Measurements from ENCODE around the gene KLHL25.
A peak's percentile ranks its signal among the peaks of the same experiment; 100 is the strongest.
"Not testable (repeated sequence)": the region's sequence is repeated elsewhere in the genome, so short reads cannot be mapped to it uniquely, and the experiment has no call there.

The KLHL25 gene

DNA sequence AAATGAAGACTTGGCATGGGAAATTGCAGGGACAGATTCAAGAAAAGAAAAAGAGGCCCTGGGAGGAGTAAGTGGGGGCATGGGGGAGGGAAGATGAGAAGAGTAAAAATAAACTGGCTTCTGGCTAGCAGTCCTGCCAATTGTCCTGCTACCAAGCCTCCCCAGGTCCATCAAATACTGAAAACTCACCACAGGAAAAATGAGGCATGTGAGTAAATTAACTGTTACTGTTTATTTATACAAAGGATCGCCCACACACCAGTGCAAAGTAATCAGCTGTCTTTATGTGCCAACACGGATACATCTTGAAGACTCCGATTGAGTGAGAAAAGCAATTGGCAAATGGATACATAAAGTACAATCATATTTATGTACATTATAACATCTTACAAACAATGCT, 10.7 kb upstream of the KLHL25 start:
- H3K4me3 ChIP-seq (ENCODE audit: low read depth, low read length): no peak overlapping the region
- TF ChIP-seq, protein P1, sequence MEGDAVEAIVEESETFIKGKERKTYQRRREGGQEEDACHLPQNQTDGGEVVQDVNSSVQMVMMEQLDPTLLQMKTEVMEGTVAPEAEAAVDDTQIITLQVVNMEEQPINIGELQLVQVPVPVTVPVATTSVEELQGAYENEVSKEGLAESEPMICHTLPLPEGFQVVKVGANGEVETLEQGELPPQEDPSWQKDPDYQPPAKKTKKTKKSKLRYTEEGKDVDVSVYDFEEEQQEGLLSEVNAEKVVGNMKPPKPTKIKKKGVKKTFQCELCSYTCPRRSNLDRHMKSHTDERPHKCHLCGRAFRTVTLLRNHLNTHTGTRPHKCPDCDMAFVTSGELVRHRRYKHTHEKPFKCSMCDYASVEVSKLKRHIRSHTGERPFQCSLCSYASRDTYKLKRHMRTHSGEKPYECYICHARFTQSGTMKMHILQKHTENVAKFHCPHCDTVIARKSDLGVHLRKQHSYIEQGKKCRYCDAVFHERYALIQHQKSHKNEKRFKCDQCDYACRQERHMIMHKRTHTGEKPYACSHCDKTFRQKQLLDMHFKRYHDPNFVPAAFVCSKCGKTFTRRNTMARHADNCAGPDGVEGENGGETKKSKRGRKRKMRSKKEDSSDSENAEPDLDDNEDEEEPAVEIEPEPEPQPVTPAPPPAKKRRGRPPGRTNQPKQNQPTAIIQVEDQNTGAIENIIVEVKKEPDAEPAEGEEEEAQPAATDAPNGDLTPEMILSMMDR (IDR thresholded peaks at IDR 0.05; ENCODE audit: control insufficient read depth, extremely low read depth, insufficient read depth): no peak
- no peak for DNase-seq (ENCODE audit: low read depth)

DNA sequence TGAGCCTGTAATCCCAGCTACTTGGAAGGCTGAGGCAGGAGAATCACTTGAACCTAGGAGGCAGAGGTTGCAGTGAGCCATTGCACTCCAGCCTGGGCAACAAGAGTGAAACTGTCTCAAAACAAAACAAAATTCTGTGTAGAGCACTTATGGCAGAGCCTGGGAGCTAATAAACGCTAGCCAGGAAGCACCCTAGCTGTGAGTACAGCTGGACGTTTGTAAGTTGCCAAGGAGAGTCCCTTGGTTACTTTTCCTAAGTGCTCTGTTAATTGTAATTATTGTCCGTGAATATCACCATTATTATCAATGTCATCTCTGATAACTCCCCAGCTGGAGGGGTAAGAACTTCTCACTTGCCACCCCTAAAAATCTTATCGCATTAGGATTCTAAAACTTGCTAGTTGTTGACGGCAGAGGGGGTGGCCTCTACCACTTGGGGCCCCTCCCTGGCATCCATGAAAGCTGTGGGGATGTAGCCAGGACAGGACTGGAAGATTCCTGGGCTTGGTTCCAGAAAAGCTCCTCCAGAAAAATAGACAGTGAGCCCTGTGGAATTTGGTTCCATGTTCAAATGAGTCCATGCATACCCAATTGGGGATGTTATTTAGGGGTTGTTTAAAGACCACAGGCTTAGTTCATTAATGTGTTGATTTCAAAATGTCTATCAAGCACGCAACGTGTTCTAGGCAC, 9.9 kb upstream of the KLHL25 start:
- H3K4me3 ChIP-seq (ENCODE audit: low read depth, low read length): no peak overlapping the region
- TF ChIP-seq, protein P1 (IDR thresholded peaks at IDR 0.05; ENCODE audit: control insufficient read depth, extremely low read depth, insufficient read depth): no peak
- no peak for DNase-seq (ENCODE audit: low read depth)

DNA sequence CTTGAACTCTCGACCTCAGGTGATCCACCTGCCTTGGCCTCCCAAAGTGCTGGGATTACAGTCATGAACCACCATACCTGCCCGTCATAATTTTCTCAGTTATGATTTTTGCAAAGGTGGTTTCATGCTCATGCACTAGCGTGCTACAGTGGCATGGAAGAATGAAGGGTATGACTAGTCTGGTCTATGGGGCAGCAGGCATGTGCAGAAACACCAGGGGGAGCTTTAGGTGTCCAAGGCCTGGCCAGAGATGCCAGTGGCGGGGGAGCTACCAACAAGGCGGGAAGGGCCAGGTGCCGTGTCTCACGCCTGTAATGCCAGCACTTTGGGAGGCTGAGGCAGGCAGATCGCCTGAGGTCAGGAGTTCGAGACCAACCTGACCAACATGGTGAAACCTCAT, 7.9 kb upstream of the KLHL25 start:
- TF ChIP-seq, protein P1 (IDR thresholded peaks at IDR 0.05; ENCODE audit: control insufficient read depth, extremely low read depth, insufficient read depth): peak; percentile 17; the same call in 1 of the 2 replicates
- DNase-seq (ENCODE audit: low read depth); H3K4me3 ChIP-seq (ENCODE audit: low read depth, low read length): not testable (repeated sequence)

DNA sequence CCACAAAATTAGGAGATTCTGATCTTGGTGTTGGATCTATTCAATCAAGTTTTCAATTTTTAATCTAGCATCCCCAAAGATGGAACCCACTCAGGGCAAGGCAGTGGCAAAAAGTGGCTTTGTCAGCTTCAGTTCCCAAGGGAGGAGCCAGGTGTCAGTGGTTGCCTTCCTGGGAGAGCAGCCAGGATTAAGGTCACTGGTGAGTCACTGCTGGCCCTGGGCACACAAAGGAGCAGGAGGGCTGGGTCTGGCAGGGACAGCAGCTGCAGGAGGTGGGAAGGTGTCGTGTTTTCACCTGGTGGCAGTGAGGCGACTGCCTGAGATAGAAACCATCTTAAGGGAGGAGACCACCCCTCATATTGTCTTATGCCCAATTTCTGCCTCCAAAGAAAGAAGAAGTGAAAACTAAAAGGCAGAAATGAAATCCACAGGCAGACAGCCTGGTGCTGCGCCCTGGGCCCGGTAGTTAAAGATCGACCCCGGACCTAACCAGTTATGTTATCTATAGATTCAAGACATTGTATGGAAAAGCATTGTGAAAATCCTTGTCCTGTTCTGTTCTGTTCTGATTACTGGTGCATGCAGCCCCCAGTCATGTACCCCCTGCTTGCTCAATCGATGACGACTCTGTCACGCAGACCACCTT, 5.9 kb upstream of the KLHL25 start:
- TF ChIP-seq, protein P1 (IDR thresholded peaks at IDR 0.05; ENCODE audit: control insufficient read depth, extremely low read depth, insufficient read depth): peak; percentile 57
- DNase-seq (ENCODE audit: low read depth): peak; percentile 95
- H3K4me3 ChIP-seq (ENCODE audit: low read depth, low read length): no peak overlapping the region

DNA sequence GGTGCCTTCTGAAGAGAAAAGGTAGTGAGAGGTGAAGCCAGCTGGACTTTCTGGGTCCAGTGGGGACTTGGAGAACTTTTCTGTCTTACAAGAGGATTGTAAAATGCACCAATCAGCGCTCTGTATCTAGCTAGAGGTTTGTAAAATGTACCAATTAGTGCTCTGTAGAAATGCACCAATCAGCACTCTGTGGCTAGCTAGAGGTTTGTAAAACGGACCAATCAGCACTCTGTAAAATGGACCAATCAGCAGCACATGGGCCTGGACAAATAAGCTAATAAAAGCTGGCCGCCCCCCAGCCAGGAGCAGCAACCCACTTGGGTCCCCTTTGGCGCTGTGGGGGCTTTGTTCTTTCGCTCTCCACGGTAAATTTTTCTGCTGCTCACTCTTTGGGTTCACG, 1.6 kb upstream of the KLHL25 start:
- DNase-seq (ENCODE audit: low read depth); H3K4me3 ChIP-seq (ENCODE audit: low read depth, low read length): not testable (repeated sequence)

DNA sequence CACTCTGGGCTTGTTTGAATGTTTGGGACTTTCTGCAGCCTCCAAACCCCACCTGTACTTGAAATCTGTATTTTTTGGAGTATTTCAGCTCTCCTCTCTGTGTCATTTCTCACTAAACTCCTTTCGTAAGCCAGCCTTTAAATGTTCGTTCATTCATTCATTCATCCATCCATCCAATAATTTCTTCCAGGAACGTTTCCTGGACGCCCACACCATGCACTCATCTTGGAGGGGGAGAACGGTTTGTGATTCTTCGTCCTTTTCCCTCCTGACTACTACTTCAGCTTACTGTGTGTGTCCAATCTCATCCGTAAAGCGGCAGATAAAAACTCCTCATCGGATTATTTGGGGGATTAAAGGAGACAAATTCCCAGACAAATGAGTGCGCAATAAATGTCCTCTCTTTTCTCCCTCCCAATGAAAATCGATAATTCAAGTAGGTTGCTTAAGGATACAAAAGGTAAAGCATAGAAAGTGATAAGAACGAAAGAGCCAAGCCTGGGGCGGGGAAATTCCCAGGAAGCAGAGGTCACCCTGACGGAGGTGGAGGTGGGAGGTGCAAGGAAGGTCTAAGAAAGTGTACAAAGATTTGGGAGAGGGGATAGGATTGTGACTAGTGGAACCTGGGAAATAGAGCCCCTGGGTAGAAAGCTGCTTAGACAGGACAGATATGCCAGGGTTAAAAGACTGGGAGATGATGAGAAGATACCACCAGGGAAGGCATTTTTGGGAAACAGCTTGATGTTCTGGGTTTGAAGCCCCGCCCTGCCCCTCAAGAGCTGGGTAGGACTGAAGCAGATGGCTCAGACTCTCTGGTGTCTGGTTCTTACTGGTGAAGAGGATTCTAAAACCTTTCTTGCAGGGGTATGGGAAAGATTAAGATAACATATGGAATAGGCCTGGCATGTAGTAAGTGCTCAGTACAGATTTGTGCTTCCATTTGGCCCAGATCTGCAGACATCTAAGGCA, 896 bp upstream of the KLHL25 start:
- TF ChIP-seq, protein P1 (IDR thresholded peaks at IDR 0.05; ENCODE audit: control insufficient read depth, extremely low read depth, insufficient read depth): no peak
- peak overlapping the region; percentile 3; the same call in 1 of the 2 replicates for H3K4me3 ChIP-seq (ENCODE audit: low read depth, low read length)
- DNase-seq (ENCODE audit: low read depth): no peak
